ENCODE results near the gene GRIK4.
A peak's percentile ranks its signal among the peaks of the same experiment; 100 is the strongest.

GRIK4 gene

DNA sequence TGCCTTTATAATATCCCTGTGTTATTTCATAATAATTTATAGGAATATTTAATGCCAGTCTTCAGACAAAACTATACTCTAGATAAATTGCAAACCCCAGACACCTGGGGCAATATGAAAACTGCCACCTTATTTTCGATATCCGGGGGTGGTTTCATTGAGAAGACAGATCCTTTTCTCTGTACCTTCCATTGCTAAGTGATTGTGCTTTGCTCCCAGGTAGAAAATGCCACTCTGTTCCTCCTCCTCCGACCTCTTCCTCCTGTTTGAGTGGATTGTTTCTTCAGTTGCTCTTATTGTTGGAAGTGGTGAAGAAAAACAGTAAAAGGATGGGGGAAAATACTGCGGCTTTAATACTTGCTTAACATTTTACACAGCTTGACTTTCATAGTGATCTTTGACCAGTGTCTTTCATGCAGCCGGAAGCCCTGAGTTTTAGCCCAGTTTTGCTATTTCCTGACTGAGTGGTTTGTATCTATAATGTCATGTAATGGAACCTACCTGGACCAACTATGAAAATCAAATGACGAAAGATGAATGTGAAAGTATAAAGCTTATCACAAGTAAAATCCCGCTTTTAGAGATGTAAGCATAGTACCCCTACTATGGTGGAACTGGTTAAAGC lies 5.6 kb upstream of the GRIK4 start:
- DNase-seq (ENCODE audit: insufficient read length, low spot score), result no peak
- FAIRE-seq, result no peak

DNA sequence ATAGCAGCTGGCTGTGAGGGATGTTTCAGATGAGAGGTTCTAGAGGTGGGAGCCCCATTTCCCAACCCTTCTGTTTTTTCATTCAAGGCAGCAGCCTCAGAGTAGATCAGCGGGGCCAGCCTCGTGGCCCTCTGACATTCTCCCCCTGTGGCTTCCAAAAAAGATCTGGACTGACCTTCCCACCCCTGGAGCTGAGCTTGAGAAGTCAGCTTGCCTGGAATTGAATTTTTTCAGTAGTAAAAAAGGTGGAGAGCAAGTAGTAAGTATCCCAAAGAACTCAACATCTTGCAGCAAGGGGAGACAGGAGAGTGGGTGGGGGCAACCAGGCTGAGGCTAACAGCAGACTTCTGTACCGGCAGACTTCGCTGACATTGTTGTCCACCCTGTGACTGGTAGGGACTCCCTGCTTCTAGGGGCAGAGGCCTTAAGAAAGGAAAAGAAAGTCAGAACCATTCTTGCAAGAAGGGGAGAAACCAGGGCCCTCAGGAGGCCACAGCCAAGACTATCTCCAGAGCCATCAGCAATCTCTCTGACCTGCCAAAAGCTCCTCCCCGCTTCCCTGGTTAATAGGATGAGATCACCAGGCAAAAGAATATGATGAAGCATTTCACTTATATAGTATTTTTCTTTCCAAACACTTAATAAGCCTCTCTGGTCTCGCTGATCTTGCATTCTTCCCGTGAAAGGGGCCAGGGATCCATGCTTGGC lies 2.0 kb upstream of the GRIK4 start:
- DNase-seq (ENCODE audit: insufficient read length, low spot score), result no peak

DNA sequence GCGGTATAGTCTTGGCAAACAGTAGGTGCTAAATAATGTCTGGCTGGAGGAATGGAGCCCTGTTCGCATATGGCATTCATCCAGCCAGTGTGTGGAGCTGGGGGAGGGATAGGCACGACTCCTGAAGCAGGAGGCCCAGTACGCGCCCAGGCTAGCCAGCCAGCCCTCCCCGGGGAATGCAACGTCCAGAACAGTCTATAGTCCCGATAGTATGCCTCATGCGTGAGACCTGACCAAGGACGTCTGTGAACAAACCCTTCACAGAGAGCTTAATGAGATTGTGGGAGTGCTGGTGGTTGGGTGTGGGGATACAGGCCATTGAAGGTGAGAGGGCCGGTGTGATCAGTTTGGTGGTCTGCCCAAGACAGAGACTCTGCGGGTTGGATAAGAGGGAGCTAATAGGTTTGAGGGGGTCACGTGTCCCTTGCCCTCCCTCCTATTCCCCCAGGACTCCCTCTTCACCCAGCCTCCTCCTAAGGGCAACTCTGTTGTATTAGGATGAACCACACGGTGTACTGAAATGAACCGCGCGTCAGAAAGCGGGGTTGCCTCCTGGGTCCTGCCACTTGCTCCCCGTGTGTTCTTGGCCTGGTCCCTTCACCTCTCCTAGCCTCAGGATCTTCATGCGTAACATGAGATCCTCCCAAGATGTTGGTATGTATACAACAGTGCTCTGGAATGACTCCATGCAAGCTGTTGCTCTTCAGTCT lies 987 bp upstream of the GRIK4 start:
- DNase-seq (ENCODE audit: insufficient read length, low spot score), result no peak

More for the DNA sequence above, 2.0 kb upstream of the GRIK4 start:
- FAIRE-seq, result no peak

DNA sequence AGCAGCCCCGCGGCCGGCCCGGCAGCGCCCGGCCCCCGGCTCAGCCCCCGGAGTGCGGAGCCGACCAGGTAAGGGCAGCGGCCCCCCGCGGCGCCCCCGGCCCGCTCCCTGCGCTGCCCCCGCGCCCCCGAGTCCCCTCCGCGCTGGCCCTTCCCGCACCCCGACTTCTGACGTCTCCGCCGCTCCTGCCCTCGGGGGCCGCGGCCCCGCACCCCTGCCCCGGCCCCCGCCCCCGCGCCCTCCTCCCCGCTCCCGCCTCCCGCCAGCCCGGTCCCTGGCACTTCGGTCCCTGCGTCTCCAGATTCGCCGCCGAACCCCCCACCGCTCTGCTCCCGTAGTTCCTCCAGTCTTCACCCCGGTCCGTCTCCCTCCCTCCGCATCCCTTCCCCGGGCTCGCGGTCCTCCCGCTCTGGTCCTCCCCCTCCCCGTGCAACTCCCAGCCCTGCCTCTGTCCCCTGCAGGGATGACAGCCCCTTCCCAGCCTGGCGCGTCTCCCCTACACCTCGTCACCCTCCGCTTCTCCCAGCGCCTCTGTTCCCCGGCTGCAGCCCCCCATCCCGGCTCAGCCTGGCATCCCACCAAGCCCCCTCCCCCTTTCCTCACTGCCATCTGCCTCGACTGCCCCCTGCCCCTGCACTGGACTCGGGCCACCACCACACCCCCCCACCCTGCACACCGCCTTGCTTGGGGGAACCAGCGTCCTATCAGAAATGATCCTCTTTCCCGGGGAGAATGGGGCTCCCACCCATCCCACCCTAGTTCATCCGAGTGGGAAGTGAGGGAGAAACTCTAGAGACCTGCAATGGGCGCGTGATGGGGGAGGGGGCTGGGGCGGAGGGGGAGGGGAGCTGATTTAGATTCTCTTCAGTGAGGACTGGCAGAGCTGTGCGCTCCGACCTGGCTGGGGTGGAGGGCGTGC lies 531 bp downstream of the GRIK4 start:
- FAIRE-seq, result no peak
- no peak for DNase-seq (ENCODE audit: insufficient read length, low spot score)

More for the DNA sequence above, 987 bp upstream of the GRIK4 start:
- no peak for FAIRE-seq

DNA sequence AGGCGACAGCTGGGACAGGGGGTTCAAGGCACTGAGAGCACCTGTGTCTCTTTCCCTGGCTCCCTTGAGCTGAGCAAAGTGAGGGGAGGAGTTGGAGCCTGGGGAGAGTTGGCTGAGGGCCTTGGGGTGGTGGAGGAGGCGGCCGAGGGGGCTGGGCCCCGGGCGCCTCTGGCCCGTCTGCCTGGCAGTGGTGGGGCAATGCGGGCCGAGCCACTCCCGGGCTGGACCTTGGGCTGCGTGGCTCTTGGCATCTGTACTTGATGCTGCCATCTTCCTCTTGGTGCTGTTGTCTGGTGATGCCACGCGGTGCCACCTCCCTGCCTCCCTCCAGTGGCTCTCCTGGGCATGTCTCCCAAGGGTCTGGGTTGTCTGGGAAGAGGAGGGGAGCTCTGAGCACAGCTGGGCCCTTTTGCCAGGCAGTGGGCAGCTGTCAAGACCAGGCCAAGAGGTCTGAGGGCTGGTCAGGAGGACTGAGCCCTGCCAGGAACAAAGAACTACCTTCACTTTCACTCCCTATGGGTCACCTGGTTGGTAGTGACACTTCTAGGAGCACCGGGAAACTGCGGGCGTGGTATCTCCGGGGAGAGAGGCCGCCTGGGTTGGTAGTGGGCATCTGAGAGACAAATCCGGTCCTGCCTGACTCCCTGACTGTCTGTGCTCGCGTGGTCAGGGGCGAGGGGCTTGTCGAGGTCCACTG lies 1.3 kb downstream of the GRIK4 start:
- FAIRE-seq (peak; percentile 4), DNase-seq (ENCODE audit: insufficient read length, low spot score) (no peak)

DNA sequence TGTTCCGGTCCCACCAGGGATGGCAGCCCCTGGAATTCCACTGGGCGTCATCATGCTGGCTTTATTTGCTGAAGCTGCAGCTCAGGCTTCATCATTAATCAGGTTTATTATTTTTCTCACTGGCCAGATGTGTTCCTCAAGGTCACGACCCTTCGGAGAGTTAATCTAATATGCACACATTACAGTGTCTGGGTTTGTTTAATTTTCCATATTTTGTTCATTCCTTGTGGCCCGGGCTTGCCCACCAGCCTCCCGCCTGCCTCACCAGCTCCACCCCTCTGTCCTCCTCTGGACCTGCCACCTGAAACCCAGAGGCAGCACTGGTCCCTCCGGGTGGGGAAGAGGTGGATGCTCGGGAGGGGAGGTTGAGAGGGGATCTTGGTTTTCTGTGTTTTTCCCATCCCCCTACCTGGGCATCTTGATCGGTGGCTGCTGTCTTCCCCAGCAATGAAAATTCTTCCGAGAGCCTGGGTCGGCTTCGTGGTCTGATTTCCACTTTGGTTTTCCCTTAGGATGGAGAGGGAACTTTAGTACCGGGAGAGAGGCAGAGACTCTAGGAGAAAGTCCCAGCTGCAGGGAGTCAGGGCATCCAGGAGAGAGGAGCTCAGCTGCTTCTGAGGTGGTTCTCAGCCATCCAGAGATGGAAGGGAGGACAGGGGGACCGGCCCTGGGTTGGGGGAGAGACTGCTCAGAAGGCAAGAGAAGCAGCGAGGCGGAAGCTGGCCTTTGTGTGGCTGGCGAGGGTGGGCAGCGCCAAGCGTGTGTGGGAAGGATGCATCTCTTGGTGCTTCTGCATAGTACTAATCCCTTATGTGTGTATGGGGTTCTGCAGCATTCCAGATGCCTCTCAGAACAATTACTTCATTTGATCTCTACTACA lies 2.1 kb downstream of the GRIK4 start:
- no peak for FAIRE-seq
- DNase-seq (ENCODE audit: insufficient read length, low spot score), result no peak

DNA sequence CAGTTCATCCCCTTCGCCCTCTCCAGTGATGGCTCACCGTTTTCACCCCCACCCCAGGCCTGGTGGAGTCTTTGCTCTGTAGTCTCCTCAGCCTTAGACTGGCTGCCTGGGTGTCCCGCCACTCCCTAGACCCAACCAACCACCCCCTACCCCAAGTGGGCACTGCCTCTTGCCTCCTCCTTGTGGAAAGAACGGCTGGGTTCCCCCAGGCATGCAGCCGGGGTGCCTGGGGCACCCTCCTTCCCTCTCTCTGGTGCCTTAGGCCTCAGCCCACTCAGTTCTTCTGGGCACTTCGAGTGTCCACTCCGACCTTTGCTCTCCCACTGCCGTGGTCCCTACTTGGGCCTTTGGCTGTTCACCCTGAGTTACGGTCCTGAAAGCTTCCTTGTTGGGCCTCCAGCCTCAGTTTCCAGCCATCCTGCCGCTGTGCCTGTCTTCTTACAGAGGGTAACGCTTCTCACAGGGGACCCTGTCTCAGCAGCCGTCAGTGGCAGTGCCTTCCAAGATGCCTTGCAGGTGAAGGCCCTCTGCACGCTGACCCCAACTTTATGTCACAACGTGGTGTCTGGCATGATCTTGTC lies 3.1 kb downstream of the GRIK4 start:
- no peak for DNase-seq (ENCODE audit: insufficient read length, low spot score)
- no peak for FAIRE-seq

DNA sequence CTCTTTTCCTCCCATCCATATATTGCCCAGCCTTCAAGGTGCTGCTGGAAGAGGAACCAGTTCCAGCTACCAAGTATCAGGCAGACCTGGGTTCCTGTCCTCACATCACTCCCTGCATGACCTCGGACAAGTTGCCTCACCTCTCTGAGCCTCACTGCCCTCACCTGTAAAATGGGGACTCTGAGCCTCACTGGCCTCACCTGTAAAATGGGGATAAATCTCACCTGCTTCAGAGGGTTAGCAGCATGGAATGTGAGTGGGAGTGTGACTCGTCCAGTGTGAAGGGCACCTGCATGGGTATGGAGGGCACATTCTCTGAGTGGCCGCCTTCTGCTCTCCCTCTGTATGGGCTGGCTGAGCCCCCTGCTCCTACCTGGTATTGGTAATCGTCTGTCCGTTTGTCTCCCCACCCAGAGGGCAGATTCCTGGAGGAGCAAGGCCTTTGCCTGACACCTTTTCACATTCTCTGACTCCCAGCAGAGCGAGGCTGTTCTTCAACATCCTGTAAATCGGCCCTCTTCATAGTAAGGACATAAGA lies 3.7 kb downstream of the GRIK4 start:
- FAIRE-seq (no peak), DNase-seq (ENCODE audit: insufficient read length, low spot score) (no peak)

DNA sequence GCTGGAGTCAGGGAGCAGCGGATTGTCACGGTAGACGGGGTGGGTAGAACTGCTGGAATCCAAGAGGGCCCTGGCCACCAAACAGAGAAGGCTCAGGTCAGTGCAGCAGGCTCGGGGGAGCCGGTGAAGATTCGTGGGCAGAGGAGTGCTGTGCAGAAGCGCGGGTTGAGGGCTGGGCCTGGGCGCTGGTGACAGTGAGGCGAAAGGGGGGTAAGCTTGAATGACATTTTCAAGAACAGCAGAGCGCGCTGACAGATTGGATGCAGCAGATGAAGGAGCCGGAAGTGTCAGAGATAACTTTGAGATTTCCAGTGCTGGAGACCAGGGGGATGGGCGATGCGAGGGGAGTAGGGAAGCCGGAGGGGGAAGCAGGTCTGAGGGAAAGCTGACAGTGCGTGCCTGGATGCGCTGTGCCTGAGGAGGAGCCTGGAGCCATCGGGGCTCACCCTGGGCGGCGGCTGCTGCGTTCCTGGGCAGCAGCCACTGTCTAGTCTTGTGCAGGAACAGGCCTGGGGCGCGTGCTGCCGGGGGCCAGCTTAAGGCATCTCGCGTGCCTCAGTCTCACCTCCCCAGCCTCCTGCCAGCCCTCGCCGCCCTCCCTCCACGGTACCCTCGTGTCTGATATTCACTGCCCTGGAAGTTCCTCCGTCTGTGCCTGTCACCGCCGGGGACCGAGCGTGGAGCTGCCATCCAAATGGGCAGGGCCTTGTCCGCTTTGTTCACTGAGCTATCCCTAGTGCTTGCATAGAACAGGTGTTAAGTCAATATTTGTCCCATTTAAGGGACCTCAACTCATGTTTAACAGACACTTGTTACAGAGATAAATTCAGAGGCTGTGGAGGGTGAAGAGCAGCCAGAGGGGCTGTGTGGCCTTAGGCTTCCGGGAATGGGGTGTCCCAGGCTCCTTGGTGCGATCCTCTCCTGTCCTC lies 5.2 kb downstream of the GRIK4 start:
- FAIRE-seq (no peak), DNase-seq (ENCODE audit: insufficient read length, low spot score) (no peak)

DNA sequence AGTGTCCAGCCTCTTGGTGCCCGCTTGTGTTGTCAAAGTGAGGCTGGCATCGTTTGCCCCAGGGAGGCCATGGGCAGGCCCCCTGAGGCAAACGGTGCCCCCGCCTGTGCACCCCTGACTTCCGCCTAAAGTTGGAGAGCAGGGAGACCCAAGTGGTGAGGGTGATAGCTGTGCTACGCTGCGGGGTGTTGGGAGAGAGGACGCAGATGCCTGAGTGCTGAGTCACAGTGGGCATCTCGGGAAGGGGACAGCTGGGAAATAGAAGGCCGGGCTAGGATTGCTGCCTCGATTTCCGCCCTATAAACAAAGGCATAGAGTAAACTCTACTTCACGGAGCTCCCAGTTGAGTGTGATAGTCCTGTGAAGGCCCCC lies 5.8 kb downstream of the GRIK4 start:
- DNase-seq (ENCODE audit: insufficient read length, low spot score), result peak; percentile 66
- peak; percentile 31 for FAIRE-seq

DNA sequence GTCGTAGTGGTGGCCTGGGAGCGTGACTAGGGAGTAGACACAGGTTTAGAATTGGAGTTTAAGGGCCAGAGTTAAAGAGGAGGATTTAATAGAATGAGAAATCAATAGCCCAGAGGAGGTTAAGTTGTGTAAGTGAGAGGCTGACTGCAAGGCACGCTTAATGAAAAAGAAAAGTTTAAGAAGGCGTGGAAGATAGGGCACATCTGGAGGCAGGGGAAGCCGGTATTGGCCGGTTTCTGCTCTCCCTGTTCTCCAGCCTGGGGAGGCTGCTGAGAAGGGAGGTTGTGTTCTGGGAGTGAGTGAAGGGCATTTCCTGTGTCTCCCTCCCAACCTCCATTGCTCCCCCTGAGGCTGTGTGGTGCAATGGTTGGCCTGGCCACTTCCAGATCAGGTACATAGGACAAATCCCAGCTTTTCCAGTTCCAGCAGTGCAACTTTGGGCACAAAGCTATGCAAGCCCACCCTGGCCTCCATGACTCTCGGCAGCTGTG lies 6.3 kb downstream of the GRIK4 start:
- FAIRE-seq (no peak), DNase-seq (ENCODE audit: insufficient read length, low spot score) (no peak)

DNA sequence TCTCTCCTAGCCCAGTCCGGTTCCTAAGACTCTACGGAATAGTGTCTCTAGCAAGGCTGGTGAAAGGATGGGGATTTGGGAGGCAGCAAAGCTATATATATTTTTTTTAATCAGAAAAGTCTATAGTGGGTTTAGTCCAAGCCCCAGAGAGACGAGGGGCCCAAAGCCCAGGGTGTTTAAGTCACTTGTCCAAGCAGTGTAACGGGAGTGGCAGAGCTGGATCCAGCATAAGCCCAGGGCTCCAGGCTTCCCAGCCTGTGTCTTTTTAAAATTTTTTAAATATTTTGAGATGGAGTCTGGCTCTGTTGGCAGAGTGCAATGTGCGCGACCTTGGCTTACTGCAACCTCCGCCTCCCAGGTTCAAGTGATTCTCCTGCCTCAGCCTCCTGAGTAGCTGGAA lies 6.8 kb downstream of the GRIK4 start:
- FAIRE-seq, result no peak

DNA sequence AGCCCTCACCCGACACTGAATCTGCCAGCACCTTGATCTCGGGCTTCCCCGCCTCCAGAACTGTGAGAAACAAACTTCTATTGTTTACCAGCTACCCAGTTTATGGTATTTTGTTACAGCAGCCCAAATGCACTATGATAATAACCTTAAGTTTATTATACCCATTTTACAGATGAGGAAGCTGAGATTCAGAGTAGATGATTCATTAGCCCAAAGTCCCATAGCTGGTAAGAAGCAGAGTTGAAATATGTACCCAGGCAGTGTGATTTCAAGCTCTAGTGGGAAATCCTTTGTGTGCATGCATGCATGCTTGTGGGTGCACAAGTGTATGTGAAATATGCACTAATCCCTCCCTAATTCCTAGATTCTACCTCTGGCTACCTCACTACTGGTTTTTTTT lies 7.9 kb downstream of the GRIK4 start:
- DNase-seq (ENCODE audit: insufficient read length, low spot score), result no peak
- no peak for FAIRE-seq

More for the DNA sequence above, 6.8 kb downstream of the GRIK4 start:
- no peak for DNase-seq (ENCODE audit: insufficient read length, low spot score)

DNA sequence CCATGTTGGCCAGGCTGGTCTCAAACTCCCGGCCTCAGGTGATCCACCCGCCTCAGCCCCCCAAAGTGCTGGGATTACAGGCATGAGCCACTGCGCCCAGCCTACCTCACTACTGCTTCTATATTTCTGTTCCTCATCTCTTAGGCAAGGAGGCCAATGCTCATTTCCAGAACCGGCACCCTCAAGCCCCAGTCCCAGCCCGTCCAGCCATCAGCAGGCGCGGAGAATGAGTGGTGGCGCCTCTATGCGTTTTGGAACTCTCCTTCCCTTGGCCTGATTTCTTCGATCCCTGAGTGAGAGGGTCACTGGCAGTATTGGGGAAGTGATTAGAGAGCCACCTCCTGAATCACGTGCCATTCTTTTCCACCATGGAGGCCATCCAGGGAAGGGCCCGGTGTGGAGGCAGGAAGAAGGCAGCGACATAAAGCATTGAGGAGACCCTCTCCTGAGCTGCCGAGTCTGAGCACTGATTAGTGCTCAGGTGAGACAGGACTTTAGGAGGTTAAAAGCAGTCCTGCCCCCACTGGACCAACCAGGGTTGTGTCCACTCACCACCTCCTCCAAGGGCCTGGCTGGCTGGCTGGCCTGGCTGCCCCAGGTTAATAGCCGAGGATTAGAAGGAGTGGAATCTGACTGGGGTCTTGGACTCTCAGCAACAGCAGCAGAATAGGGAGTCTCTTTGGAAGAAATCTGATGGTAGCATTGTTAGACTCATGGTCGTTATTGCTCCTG lies 8.7 kb downstream of the GRIK4 start:
- no peak for FAIRE-seq
- no peak for DNase-seq (ENCODE audit: insufficient read length, low spot score)

DNA sequence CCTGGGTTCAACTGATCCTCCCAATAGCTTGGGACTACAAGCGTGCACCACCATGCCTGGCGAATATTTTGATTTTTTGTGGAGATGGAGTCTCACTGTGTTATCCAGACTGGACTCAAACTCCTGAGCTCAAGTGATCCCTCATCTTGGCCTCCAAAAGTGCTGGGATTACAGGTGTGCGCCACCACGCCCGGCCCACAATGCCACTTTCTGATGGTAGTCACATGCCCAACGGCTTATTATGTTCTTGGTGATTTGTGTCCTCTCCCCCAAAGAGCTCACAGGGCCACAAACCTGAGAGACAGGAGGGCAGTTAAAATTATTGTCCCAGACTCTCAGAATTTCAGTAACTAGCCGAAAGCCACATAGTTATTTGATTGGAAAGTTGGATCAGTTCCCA lies 9.6 kb downstream of the GRIK4 start:
- FAIRE-seq, result no peak
- DNase-seq (ENCODE audit: insufficient read length, low spot score), result no peak

DNA sequence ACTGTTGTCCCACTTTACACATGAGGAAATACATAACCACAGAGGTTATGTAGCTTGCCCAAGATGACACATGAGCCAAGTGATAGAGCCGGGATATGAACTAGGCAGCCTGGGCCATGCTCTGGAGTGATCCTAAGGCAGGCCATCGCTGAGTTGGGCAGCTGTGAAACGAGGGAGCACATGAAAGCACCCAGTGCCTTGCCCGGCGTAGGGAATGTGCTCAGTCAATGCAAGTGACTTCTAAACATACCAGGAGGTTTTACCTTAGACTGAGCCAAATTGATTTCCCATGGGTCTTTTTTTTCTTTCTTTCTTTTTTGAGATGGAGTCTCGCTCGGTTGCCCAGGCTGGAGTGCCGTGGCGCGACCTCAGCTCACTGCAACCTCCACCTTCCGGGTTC lies 10.5 kb downstream of the GRIK4 start:
- no peak for FAIRE-seq
- no peak for DNase-seq (ENCODE audit: insufficient read length, low spot score)

DNA sequence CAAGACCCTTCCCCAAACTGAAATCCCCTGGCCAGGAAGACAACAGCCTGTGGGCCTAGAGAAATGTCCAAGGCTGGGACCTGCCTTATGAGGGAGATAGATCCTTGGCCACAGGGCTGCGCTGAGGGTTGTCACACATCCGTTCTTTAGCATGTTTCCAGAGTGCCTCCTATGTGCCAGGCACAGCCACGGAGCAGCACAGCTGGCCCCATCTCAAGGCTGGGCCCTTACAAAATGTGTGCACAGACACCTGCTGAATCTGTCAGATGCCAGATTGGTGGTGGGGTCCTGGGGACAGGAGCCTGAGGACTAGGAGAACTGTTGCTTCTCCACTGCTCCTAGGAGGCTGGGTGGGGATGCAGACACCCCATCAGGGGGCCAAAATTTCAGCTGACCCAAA lies 11.2 kb downstream of the GRIK4 start:
- no peak for DNase-seq (ENCODE audit: insufficient read length, low spot score)
- no peak for FAIRE-seq
